Fibroblast of lung (primary cell): Measurements from ENCODE around the gene TNIP2.

Source experiments
- CTCF ChIP-seq, 2 donors: IDR thresholded peaks in 1 of 2; conservative IDR thresholded peaks in 1 of 2; 1 replicate in 1 of 2; 2 replicates in 1 of 2; pipeline ENCODE4 v1.5.1; 2011 to 2012; ENCODE audit warnings: low read length in 2 of 2, control low read depth in 1 of 2, inconsistent platforms in 1 of 2, low read depth in 1 of 2, mild to moderate bottlenecking in 1 of 2
- EZH2 ChIP-seq: IDR thresholded peaks from 2 replicates; pipeline ENCODE4 v1.5.1; 2012; ENCODE audit warnings: low read length, control low read depth, mild to moderate bottlenecking; ENCODE audit errors: missing control alignments

- no peak for TF ChIP-seq CTCF (conservative IDR thresholded peaks at IDR 0.05 in 1 of 2, IDR thresholded peaks at IDR 0.05 in 1 of 2; ENCODE audit: low read depth in 1 of 2, low read length in 2 of 2)
- TF ChIP-seq EZH2 = no peak
These were observed 27.7 kb upstream of the TNIP2 start for GRCh38 chr4:2783790-2784189.
